ENCODE measurements around the gene UBAC2. TPM values are rescaled to one million over a fixed set of nuclear protein-coding genes. Genes with fewer than 3 reads are reported as not detected.

The UBAC2 gene
- total RNA-seq, 1 donor from 2014 or later, result 36.3 TPM

- intact Hi-C loops (cut with micrococcal nuclease), result loop anchor here (10.0 kb wide), 1 partner anchor 155 kb away; no protein-coding TSS in a partner anchor
- no peak for DNase-seq
- ATAC-seq, result no peak
Observed at GRCh38 chr13:99279637-99280036, 79.0 kb downstream of the UBAC2 start.

- no peak for ATAC-seq
- intact Hi-C loops (cut with micrococcal nuclease), result no loop called here
- no peak for DNase-seq
Observed at GRCh38 chr13:99280166-99280565, 79.5 kb downstream of the UBAC2 start.

- peak; percentile 69 for DNase-seq
- ATAC-seq, result peak; percentile 65
- intact Hi-C loops (cut with micrococcal nuclease), result no loop called here
Observed at GRCh38 chr13:99281811-99282263, 81.2 kb downstream of the UBAC2 start.

- ATAC-seq, result no peak
- intact Hi-C loops (cut with micrococcal nuclease), result no loop called here
Observed at GRCh38 chr13:99282264-99283231, 81.9 kb downstream of the UBAC2 start.

GRCh38 chr13:99285432-99286182 is 85.0 kb downstream of the UBAC2 start:
- intact Hi-C loops (cut with micrococcal nuclease), result no loop called here
- DNase-seq (peak; percentile 50), ATAC-seq (peak; percentile 83)

More at GRCh38 chr13:99282264-99283231, 81.9 kb downstream of the UBAC2 start:
- DNase-seq, result no peak

GRCh38 chr13:99287551-99287950 is 86.9 kb downstream of the UBAC2 start:
- no peak for ATAC-seq
- intact Hi-C loops (cut with micrococcal nuclease), result no loop called here

GRCh38 chr13:99288089-99288488 is 87.4 kb downstream of the UBAC2 start:
- ATAC-seq, result peak; percentile 39
- DNase-seq, result no peak
- intact Hi-C loops (cut with micrococcal nuclease), result no loop called here

More at GRCh38 chr13:99287551-99287950, 86.9 kb downstream of the UBAC2 start:
- DNase-seq, result no peak

- intact Hi-C loops (cut with micrococcal nuclease), result no loop called here
- no peak for DNase-seq
- no peak for ATAC-seq
Observed at GRCh38 chr13:99289271-99289670, 88.6 kb downstream of the UBAC2 start.

- ATAC-seq (no peak), DNase-seq (no peak)
- intact Hi-C loops (cut with micrococcal nuclease), result no loop called here
Observed at GRCh38 chr13:99289674-99290337, 89.2 kb downstream of the UBAC2 start.

GRCh38 chr13:99290894-99291293 is 90.2 kb downstream of the UBAC2 start:
- DNase-seq, result no peak
- no peak for ATAC-seq
- intact Hi-C loops (cut with micrococcal nuclease), result no loop called here

- DNase-seq (no peak), ATAC-seq (peak; percentile 26)
- intact Hi-C loops (cut with micrococcal nuclease), result no loop called here
Observed at GRCh38 chr13:99293178-99293577, 92.5 kb downstream of the UBAC2 start.

GRCh38 chr13:99294198-99294597 is 93.5 kb downstream of the UBAC2 start:
- intact Hi-C loops (cut with micrococcal nuclease), result no loop called here
- ATAC-seq, result no peak

GRCh38 chr13:99294958-99295357 is 94.3 kb downstream of the UBAC2 start:
- ATAC-seq (no peak), DNase-seq (no peak)
- intact Hi-C loops (cut with micrococcal nuclease), result no loop called here

More at GRCh38 chr13:99294198-99294597, 93.5 kb downstream of the UBAC2 start:
- DNase-seq, result no peak

GRCh38 chr13:99295488-99296252 is 95.0 kb downstream of the UBAC2 start:
- intact Hi-C loops (cut with micrococcal nuclease), result no loop called here
- no peak for ATAC-seq

GRCh38 chr13:99296398-99296797 is 95.7 kb downstream of the UBAC2 start:
- intact Hi-C loops (cut with micrococcal nuclease), result no loop called here
- ATAC-seq, result no peak
- DNase-seq, result no peak

More at GRCh38 chr13:99295488-99296252, 95.0 kb downstream of the UBAC2 start:
- no peak for DNase-seq

- ATAC-seq (no peak), DNase-seq (no peak)
- intact Hi-C loops (cut with micrococcal nuclease), result no loop called here
Observed at GRCh38 chr13:99297331-99297730, 96.7 kb downstream of the UBAC2 start.

- intact Hi-C loops (cut with micrococcal nuclease), result no loop called here
- no peak for DNase-seq
- no peak for ATAC-seq
Observed at GRCh38 chr13:99298056-99298455, 97.4 kb downstream of the UBAC2 start.

GRCh38 chr13:99299256-99299919 is 98.7 kb downstream of the UBAC2 start:
- DNase-seq (no peak), ATAC-seq (no peak)
- intact Hi-C loops (cut with micrococcal nuclease), result no loop called here

All from left ventricle myocardium superior (tissue), 1 donor.